NCI-H1048 (cell line): ENCODE measurements around the gene AKAP9.
"Not testable (repeated sequence)": the region's sequence is repeated elsewhere in the genome, so short reads cannot be mapped to it uniquely, and the experiment has no call there.

Source experiments
- DNase-seq: peaks from one replicate; lab custom pipeline; 2025; lab: John Stamatoyannopoulos, UW

Gene AKAP9

DNA sequence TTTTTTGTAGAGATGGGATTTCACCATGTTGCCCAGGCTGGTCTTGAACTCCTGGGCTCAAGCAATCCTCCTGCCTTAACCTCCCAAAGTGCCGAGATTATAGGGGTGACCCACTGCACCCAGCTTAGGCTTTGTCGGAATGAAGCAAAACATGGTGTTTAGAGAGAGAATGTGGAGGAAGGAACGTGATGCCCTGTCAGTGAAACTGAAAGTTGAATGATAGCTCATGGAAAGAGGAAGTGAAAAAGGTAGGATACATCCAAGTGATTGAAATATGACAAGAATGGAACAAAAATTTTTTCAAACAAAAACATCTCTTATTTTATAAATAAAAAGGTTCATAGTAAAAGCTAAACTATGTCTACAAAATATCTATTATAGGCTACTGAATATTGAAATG, 5.9 kb downstream of the AKAP9 start:
- no peak for DNase-seq

DNA sequence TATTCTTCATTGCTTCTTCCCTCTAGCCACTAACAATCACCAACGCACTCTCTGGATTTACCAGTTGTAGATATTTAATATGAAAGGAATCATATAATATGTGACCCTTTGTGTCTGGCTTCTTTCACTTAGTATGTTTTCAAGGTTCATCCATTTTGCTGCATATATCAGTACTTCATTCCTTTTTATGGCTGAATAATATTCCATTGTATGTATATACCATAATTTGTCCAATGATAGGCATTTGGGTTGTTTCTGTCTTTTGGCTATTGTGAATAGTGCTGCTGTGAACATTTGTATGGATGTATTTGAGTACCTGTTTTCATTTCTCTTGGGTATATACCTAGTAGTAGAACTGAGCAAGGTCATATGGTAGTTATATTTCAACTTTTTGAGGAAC, 7.3 kb downstream of the AKAP9 start:
- DNase-seq = no peak

DNA sequence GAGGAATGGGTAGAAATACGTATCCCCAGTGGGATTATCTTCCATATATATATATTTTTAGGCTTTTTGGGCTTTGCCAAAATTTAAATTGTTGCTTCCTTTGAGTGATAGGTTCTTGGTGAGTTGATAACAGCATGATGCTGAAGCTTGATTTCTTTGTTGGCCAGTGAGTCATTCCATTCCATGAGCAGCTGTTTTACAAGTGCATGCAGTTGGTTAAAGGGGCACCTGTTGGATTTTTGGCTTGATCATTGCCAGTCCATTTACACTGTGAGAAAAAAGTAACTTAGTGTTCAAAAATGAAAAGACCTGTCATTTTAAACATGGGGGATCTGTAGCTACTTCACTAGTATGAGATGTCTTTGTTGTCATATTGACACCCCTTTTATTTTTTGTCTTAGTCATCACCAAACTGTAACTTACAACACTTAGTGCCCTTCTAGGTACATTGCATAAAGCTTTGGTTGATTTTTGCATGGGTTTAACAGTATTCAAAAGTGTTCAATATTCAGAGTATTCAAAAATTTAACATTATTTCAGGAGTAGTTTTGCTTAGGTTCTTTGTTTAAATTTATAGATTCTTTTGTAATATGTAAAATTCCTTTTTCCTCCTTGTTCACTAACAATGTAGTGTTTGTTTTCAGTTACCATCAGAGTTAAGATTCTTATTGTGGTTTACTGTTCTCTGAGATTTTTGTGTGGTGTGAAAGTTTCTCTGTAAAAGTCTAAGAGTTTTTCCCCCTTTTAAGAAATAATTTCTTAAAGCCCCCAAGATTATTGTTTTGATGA, 8.8 kb downstream of the AKAP9 start:
- DNase-seq = no peak

DNA sequence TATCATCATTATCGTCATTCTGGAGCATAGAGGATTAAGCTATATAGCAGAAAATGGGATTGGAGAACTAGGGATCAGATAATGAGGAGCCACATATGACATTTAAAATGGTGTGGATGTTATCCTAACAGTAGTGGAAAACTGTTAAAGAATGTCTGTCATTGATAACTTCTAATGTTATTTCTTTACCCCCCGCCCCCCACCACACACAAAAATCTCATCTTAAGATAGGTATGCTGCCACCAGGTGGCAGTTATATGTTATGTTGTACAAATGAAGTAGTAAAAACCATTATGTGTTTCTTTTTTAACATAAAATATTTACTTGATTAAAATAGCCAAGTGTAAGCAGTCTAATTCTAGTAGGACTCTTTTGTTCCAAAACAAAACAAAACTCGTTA, 13.0 kb downstream of the AKAP9 start:
- DNase-seq = no peak

DNA sequence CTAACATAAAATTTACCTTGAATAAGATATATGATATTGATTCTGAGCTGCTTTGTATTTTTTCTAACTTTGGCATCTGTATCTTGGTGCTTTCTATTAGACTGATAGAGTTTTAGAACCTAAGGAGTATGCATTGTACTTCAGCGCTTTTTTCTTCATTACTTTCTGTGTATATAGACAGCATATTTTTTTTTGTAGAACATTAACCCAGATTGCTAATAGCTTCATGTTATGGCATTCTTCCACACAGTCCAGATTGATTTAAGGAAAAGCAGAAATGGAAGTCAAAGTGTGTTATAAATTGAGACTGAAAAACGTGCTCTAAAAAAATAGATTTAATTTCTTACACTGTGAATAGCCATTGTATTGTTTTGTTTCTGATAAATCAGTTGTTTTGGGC, 15.8 kb downstream of the AKAP9 start:
- not testable (repeated sequence) for DNase-seq

DNA sequence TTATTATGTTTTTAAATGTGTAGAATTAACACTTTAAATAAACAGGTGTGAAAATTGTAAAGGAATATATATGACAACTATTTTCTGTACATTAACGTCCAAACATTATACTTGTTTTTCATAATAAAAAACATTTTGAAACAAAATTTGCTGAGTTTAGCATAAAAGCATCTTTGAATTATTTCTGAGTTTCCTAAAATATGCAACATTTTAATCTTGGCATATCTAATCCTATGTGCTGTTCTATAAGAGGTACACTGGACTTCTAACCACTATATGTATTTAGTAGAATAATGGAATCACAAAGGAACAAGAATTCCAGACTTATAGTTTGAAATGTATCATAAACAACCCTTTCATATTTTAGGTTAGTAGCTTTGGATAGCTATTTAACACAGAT, 16.6 kb downstream of the AKAP9 start:
- DNase-seq = no peak

DNA sequence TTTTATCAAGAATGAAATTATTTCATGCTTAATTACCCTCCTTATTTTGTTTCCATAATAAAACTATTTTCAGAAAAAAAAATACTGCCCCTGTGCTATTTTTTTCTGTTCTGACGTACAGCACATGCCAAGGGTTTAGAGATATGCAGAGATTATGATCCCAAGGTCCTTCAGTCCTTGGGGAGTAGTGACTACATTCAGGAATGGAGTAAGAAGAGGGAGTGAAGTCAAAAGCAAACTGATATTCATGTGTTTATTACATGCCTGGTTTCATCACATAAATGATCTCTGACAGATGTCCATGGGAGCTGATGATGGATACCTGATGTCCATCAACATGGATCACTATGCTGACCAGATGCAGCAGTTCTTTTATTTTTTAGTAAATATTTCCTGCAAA, 17.2 kb downstream of the AKAP9 start:
- no peak for DNase-seq

DNA sequence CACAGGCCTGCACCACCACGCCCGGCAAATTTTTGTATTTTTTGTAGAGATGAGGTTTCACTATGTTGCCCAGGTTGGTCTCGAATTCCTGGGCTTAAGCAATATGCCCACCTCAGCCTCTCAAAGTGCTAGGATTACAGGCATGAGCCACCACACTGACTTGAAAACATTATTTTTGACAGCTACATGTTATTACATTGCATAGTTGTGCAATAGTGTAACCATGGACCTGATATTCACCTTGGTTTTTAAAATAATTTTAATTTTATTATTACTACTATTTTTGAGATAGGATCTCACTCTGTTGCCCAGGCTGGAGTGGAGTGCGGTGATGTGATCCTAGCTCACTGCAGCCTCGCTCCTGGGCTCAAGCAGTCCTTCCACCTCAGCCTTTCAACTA, 18.4 kb downstream of the AKAP9 start:
- DNase-seq = no peak

DNA sequence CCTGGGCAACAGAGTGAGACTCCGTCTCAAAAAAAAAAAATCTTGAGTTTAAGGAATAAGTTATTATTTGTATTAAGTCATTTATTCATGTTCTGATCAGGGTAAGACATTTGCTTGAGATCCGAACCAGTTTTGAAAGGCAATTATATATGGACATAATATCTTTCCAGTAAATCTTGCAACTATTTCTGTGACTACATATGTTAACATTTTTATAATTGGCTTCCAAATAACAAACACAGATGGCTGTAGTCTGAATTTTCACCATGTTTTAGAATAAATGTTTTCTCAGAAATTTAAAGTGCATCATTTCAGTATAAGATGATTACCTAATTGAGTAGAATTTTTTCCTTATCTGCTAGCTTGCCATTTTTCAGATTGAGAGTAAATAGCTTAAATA, 21.2 kb downstream of the AKAP9 start:
- no peak for DNase-seq

DNA sequence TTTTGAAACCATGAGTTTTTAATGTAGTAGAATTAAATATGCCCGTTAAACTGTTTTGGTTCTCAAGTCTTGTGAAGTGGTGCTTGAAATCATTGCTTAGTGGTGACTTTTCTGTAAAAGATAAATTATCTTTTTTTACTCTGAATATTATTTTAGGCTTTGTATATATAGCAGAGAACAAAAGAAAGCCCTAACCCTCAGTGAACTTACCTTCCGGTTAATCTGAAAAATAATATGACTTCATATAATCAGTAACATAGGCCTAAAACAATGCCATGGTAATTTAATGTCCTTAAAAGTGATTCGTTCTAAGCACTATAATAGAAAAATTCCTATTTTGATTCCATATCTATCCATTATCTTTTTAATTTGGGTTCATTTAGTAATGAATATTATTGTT, 21.8 kb downstream of the AKAP9 start:
- DNase-seq = no peak

DNA sequence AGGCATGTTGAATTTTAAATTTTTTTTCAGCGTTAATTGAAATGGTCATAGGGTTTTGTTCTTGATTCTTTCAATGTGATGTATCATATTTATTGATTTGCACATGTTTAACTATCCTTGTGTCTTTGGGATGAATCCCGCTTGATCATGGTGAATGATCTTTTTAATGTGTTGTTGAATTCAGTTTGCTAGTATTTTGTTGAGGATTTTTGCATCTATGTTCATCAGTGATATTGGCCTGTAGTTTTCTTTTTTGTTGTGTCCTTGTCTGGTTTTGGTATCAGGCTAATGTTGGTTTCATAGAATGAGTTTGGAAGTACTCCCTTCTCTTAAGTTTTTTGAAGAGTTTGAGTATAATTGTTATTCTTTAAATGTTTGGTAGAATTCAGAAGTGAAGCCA, 26.9 kb downstream of the AKAP9 start:
- not testable (repeated sequence) for DNase-seq

DNA sequence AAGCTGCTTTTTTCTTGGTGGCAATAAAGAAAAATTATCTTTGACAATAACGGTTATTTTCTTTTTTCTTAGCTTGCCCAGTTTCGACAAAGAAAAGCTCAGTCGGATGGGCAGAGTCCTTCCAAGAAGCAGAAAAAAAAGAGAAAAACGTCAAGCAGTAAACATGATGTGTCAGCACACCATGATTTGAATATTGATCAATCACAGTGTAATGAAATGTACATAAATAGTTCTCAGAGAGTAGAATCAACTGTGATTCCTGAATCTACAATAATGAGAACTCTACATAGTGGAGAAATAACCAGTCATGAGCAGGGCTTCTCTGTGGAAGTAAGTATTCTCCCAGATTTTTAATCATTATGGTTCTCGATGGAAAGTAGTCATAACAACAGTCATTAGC, 33.0 kb downstream of the AKAP9 start:
- DNase-seq = no peak

DNA sequence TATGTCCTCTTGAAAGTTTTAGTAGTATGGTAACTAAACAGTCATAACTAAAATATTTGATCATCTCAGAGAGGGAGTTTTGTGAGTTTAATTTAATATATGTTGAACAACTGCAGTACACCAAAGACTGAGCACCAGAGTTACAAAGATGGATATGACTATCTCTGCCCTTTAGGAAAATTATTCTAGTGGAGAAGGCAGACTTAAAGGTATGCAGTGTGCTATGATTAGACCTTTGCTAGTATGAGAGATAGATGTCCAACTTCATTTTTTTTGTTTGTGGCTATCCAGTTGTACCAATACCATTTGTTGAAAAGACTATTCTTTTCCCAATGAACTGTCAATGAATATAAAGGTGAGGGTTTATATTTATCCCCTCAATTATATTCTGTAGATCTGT, 33.4 kb downstream of the AKAP9 start:
- no peak for DNase-seq

DNA sequence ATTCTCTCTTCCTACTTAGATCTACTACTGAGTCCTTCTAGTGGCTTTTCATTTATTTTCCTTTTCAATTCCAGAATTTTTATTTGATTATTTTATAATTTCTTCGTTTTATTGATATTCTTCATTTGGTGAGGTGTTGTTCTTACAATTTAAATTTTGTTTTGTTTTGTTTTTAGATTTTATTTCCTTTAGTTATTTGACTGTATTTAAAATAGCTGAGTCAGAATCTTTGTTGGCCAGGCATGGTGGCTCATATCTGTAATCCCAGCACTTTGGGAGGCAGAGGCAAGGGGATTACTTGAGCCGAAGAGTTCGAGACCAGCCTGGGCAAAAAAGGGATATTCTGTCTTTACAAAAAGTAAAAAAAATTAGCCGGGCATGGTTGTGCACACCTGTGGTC, 36.1 kb downstream of the AKAP9 start:
- DNase-seq = no peak

DNA sequence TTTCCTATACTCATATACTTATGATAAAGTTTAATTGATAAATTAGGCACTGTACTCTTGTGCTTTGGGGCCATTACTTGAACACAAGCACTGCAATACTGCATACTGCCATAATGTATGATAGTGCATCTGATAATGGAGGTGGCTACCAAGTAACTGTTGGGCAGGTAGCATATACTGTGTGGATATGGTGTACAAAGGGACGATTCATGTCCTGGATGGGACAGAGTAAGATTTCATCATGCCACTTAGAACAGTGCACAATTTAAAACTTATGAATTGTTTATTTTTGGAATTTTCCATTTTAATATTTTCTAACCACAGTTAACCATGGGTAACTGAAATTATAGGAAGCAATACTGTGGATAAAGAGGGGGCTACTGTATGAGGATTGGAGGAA, 38.9 kb downstream of the AKAP9 start:
- no peak for DNase-seq

DNA sequence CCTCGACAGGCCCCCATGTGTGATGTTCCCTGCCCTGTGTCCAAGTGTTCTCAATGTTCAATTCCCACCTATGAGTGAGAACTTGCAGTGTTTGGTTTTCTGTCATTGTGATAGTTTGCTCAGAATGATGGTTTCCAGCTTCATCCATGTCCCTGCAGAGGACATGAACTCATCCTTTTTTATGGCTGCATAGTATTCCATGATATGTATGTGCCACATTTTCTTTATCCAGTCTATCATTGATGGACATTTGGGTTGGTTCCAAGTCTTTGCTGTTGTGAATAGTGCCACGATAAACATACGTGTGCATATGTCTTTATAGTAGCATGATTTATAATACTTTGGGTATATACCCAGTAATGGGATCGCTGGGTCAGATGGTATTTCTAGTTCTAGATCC, 41.7 kb downstream of the AKAP9 start:
- not testable (repeated sequence) for DNase-seq

DNA sequence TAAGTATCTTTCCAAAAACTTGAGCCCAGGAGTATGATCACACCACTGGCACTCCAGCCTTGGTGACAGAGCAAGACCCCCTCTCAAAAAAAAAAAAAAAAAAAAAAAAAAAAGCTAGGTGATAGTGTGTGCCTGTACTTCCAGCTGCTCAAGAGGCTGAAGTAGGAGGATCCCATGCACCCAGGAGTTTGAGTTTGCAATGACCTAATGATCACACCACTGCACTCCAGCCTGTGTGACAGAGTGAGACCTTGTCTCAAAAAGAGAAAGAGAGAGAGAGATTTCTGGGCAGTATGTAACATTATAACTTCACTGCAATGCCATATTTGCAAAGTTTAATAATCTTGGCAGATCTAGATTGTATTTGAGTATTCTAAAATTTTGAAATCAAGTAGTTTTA, 47.6 kb downstream of the AKAP9 start:
- no peak for DNase-seq

DNA sequence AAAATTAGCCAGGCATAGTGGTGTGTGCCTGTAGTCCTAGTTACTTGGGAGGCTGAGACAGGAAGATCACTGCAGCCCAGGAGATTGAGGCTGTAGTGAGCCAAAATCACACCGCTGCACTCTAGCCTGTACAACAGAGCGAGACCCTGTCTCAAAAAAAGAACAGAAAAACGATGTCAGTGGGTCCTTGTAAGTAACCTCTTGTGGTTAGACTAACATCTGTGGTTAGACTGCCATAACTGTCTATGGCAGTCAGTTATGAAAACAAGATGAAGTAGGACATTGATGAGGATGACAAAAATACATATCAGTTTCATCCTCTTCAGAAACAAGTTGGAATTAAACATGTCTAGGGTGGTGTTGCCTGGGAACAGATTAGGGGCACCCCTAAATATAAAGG, 53.3 kb downstream of the AKAP9 start:
- no peak for DNase-seq

DNA sequence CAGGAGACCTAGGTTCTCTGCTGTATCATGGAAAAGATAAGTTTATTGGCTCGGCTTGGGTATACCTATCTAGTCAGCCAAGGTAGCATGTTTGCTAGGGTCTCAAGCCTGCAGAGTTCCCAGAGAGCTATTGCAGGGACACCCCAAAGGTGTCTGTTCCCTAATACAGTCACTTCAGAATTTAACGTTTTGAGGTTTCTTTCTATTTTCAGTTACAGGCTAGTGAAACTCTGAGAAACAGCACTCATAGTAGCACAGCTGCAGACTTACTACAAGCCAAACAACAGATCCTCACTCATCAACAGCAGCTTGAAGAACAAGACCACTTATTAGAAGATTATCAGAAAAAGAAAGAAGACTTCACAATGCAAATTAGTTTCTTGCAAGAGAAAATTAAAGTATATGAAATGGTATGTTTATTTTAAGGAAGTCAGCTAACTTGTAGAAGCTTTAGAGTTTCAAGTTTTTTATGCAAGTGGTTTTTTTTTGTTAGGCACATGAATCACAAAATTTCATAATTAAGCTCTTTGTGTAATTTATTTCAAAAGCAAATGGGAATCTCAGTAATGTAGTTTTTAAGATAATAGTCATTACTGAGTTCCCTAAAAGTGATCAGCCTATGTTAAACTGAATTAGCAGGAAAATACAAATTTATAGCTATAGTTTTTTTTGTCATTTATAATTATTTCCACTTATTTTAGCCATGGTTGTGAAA, 54.9 kb downstream of the AKAP9 start:
- no peak for DNase-seq

DNA sequence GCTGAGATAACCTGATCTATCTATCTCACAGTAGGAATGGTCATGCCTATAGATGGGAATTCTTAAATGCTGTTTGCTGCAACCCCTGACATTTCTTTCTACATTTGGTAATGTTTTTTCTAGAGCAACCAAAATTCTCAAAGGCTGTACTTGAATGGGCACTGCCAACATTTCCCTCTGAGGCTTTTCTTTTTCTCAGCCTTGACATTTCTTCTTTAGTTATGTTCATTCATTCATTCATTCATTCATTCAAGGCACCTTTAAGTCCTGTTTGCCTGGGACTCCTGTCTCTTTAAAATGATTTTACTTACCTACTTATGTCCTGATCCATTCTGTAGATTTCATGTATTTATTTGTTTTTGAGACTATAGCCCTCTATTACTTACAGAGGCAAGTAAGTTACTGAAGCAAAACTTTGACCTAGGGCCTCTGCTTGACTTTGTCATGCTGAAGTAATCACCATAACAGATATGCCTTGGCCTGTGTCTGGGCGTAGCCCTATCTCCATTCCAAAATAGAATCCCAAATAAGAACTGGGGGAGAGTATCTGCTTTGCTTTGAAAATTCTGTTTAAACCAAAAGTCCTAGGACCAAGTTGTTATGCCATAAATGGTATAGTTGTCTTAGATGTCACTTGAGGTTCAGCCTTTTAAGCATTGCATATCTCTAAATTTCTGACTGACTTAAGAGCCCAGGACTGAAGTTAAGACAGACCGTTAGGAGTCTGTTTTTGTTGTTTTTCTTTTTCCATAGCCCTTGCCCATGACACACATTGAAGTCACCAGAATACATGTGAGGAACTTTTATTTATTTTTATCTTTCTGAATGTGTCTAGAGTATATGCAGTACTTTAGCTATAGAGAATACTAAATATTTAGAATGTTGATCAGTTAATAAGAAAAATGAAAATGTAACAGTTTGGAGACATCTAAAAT, 59.2 kb downstream of the AKAP9 start:
- no peak for DNase-seq

DNA sequence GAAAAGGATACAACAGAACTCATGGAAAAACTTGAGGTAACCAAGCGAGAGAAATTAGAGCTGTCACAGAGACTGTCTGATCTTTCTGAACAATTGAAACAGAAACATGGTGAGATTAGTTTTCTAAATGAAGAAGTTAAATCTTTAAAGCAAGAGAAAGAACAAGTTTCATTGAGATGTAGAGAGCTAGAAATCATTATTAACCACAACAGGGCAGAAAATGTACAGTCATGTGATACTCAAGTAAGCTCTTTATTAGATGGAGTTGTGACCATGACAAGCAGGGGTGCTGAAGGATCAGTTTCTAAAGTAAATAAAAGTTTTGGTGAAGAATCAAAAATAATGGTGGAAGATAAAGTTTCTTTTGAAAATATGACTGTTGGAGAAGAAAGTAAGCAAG, 62.1 kb downstream of the AKAP9 start:
- no peak for DNase-seq

DNA sequence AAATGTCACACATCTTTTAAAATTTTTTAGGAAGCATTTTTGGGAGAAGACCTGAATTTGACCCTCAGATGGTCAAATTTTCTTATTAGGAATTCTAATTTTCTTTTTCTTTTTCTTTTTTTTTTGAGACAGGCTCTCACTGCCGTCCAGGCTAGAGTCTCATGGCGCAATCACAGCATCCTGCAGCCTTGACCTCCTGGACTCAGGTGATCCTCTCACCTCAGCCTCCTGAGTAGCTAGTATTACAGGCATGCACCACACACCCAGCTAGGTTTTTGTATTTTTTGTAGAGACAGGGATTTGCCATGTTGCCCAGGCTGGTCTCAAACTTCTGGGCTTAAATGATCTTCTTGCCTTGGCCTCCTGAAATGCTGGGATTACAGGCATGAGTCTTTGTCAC, 65.4 kb downstream of the AKAP9 start:
- DNase-seq = no peak

DNA sequence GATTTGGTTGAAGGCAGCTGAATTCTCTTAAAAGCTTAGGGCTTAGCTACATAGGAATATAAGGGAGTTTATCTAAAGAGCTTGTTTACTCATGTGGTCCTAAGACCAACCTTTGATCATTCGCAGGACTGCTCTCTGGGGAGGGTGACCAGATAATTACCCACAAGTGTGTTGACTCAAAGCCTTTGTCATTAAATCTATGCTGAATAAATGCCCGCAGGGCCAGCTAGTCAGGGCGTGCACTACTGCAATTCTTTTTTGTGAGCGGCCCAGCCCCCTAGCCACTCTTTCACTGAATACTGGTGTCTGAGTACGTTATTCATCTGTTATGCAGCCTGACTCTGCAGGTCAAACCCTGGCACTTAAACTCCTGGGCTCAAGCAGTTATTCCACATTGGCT, 69.6 kb downstream of the AKAP9 start:
- peak; percentile 20 for DNase-seq
